HCT116 (cell line): ENCODE measurements around the gene MADD.

Experiments used
- CTCF ChIP-seq, 3 experiments: fragments of 200-600 bp in 1 of 3; sonication (generic) in 1 of 3; IDR thresholded peaks in 2 of 3; conservative IDR thresholded peaks in 1 of 3; 2 replicates each; pipeline ENCODE4 v1.5.1; 2012 to 2017; ENCODE audit warnings: low read depth in 2 of 3, low read length in 2 of 3, antibody characterized with exemption in 1 of 3, borderline replicate concordance in 1 of 3, control low read depth in 1 of 3, mild to moderate bottlenecking in 1 of 3, mixed read lengths in 1 of 3, mixed run types in 1 of 3, moderate library complexity in 1 of 3; ENCODE audit not compliant: insufficient read depth in 1 of 3
- FOSL1 ChIP-seq: IDR thresholded peaks from 2 replicates; pipeline ENCODE4 v1.6.1; 2012; ENCODE audit warnings: low read depth
- MAX ChIP-seq: IDR thresholded peaks from 2 replicates; pipeline ENCODE4 v1.6.1; 2012
- POLR2A ChIP-seq: IDR thresholded peaks from 2 replicates; pipeline ENCODE4 v1.7.0; 2011; ENCODE audit warnings: borderline replicate concordance; ENCODE audit not compliant: insufficient read depth, insufficient read length; ENCODE audit errors: extremely low read depth
- POLR2AphosphoS5 ChIP-seq: IDR thresholded peaks from 2 replicates; pipeline ENCODE4 v1.6.1; 2011; ENCODE audit warnings: mild to moderate bottlenecking, low read depth, low read length, moderate library complexity
- RAD21 ChIP-seq: IDR thresholded peaks from 2 replicates; pipeline ENCODE4 v1.6.1; 2012; ENCODE audit warnings: low read depth, mild to moderate bottlenecking
- SP1 ChIP-seq: IDR thresholded peaks from 2 replicates; pipeline ENCODE4 v1.6.1; 2012; ENCODE audit warnings: low read depth
- YY1 ChIP-seq: IDR thresholded peaks from 2 replicates; pipeline ENCODE4 v1.6.1; 2011; ENCODE audit warnings: low read length, low read depth, moderate library complexity, mild to moderate bottlenecking; ENCODE audit not compliant: insufficient replicate concordance; ENCODE audit errors: extremely low read depth

DNA sequence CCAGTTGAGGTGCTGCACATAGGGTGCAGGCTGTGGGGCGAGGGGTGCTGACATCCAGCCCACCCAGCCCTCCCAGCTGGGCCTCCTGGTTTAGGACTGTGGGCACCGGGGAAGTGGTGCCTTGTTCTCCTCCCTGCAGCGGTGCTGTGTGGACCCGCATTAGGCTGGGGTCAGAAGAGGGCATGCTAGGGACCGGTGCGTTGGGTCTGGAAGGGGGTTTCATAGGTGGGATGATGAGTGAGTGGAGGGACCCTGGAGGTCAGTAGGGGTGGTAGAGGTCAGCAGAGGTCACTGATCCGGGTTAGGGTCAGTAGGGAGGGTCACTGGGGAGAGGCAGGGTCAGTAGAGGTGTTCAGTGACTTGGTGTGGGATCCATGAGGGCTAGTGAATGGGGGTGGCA lies 89.2 kb downstream of the MADD start:
- TF ChIP-seq CTCF (IDR thresholded peaks at IDR 0.05 in 2 of 3, conservative IDR thresholded peaks at IDR 0.05 in 1 of 3; ENCODE audit: borderline replicate concordance in 1 of 3, insufficient read depth in 1 of 3, low read depth in 2 of 3, low read length in 2 of 3) (no peak), POLR2A (no peak), RAD21 (no peak), POLR2AphosphoS5 (no peak), SP1 (no peak), MAX (no peak), YY1 (no peak), FOSL1 (no peak)
